Stimulated activated naive CD8-positive, alpha-beta T cell treated with anti-CD3 and anti-CD28 coated beads, Interleukin-15, Interleukin-2, amounts not matched to agents 100 ng/mL and 50 ng/mL, for 24 hours (primary cell): ENCODE data around the gene TSHB.
"Not testable (repeated sequence)": the region's sequence is repeated elsewhere in the genome, so short reads cannot be mapped to it uniquely, and the experiment has no call there.

Experiments
- H3K27ac Mint-ChIP-seq: one replicate; pipeline ENCODE4 v1.8.0; 2021; ENCODE audit warnings: mild to moderate bottlenecking, mixed read lengths
- H3K27me3 Mint-ChIP-seq: one replicate; pipeline ENCODE4 v1.8.0; 2021; ENCODE audit warnings: mixed read lengths
- H3K36me3 Mint-ChIP-seq: one replicate; pipeline ENCODE4 v1.8.0; 2021; ENCODE audit warnings: low read depth, mixed read lengths
- H3K4me1 Mint-ChIP-seq: one replicate; pipeline ENCODE4 v1.8.0; 2021; ENCODE audit warnings: low read depth, mixed read lengths
- H3K4me3 Mint-ChIP-seq: one replicate; pipeline ENCODE4 v1.8.0; 2021; ENCODE audit warnings: mild to moderate bottlenecking, mixed read lengths
- H3K9me3 Mint-ChIP-seq: one replicate; pipeline ENCODE4 v1.8.0; 2021; ENCODE audit warnings: mixed read lengths

Gene TSHB

GRCh38 chr1:115029526-115029925, at the start of gene TSHB:
Gene TSHB (plus strand): TSS chr1:115029826. CDS start chr1:115033363, 3,537 bp downstream.
- no peaks in the 10 kb centered on the region for H3K36me3 Mint-ChIP-seq

GRCh38 chr1:114982251-114982650, 47.4 kb upstream of the TSHB start:
- peaks cover 4% of the 10 kb centered on the region for H3K27me3 Mint-ChIP-seq
- H3K4me1 Mint-ChIP-seq = no peaks in the 10 kb centered on the region
- no peaks in the 10 kb centered on the region for H3K36me3 Mint-ChIP-seq
- no peak overlapping the region for H3K4me3 Mint-ChIP-seq
- no peak overlapping the region for H3K27ac Mint-ChIP-seq
- peaks cover 19% of the 10 kb centered on the region for H3K9me3 Mint-ChIP-seq

More at GRCh38 chr1:115029526-115029925, at the start of gene TSHB:
- no peaks in the 10 kb centered on the region for H3K27me3 Mint-ChIP-seq
- H3K9me3 Mint-ChIP-seq = no peaks in the 10 kb centered on the region
- H3K4me3 Mint-ChIP-seq = no peak within 1 kb of the TSS
- H3K4me1 Mint-ChIP-seq = no peaks in the 10 kb centered on the region
- no peak within 1 kb of the TSS for H3K27ac Mint-ChIP-seq

GRCh38 chr1:114986286-114986685, 43.3 kb upstream of the TSHB start:
- peaks cover 33% of the 10 kb centered on the region for H3K9me3 Mint-ChIP-seq
- H3K27ac Mint-ChIP-seq = no peak overlapping the region
- no peaks in the 10 kb centered on the region for H3K36me3 Mint-ChIP-seq
- no peak overlapping the region for H3K4me3 Mint-ChIP-seq
- H3K27me3 Mint-ChIP-seq = peaks cover 10% of the 10 kb centered on the region
- H3K4me1 Mint-ChIP-seq = no peaks in the 10 kb centered on the region

GRCh38 chr1:114988095-114988494, 41.5 kb upstream of the TSHB start:
- no peaks in the 10 kb centered on the region for H3K4me1 Mint-ChIP-seq
- H3K9me3 Mint-ChIP-seq = peaks cover 19% of the 10 kb centered on the region
- peaks cover 10% of the 10 kb centered on the region for H3K27me3 Mint-ChIP-seq
- H3K4me3 Mint-ChIP-seq = no peak overlapping the region
- no peaks in the 10 kb centered on the region for H3K36me3 Mint-ChIP-seq
- H3K27ac Mint-ChIP-seq = no peak overlapping the region

GRCh38 chr1:114997510-114998289, 31.9 kb upstream of the TSHB start:
- no peaks in the 10 kb centered on the region for H3K4me1 Mint-ChIP-seq
- H3K27me3 Mint-ChIP-seq = peaks cover 10% of the 10 kb centered on the region
- no peaks in the 10 kb centered on the region for H3K36me3 Mint-ChIP-seq
- no peaks in the 10 kb centered on the region for H3K9me3 Mint-ChIP-seq
- H3K4me3 Mint-ChIP-seq = no peak overlapping the region
- no peak overlapping the region for H3K27ac Mint-ChIP-seq

- no peaks in the 10 kb centered on the region for H3K36me3 Mint-ChIP-seq
- H3K9me3 Mint-ChIP-seq = no peaks in the 10 kb centered on the region
- H3K27ac Mint-ChIP-seq = no peak overlapping the region
- no peak overlapping the region for H3K4me3 Mint-ChIP-seq
- peaks cover 20% of the 10 kb centered on the region for H3K27me3 Mint-ChIP-seq
- no peaks in the 10 kb centered on the region for H3K4me1 Mint-ChIP-seq
These were observed 23.4 kb upstream of the TSHB start for GRCh38 chr1:115006191-115006590.

- Mint-ChIP-seq H3K9me3 (no peaks in the 10 kb centered on the region), H3K4me3 (no peak overlapping the region), H3K36me3 (no peaks in the 10 kb centered on the region), H3K27me3 (no peaks in the 10 kb centered on the region), H3K27ac (no peak overlapping the region), H3K4me1 (no peaks in the 10 kb centered on the region)
These were observed 17.6 kb upstream of the TSHB start for GRCh38 chr1:115012006-115012405.

GRCh38 chr1:115012434-115012833, 17.2 kb upstream of the TSHB start:
- H3K4me1 Mint-ChIP-seq = no peaks in the 10 kb centered on the region
- no peaks in the 10 kb centered on the region for H3K36me3 Mint-ChIP-seq
- no peaks in the 10 kb centered on the region for H3K27me3 Mint-ChIP-seq
- no peak overlapping the region for H3K4me3 Mint-ChIP-seq
- H3K27ac Mint-ChIP-seq = no peak overlapping the region
- no peaks in the 10 kb centered on the region for H3K9me3 Mint-ChIP-seq

- Mint-ChIP-seq H3K27me3 (no peaks in the 10 kb centered on the region), H3K36me3 (no peaks in the 10 kb centered on the region), H3K4me3 (no peak overlapping the region), H3K9me3 (no peaks in the 10 kb centered on the region), H3K4me1 (no peaks in the 10 kb centered on the region), H3K27ac (no peak overlapping the region)
These were observed 15.8 kb upstream of the TSHB start for GRCh38 chr1:115013792-115014191.

GRCh38 chr1:115019549-115019948, 10.1 kb upstream of the TSHB start:
- H3K36me3 Mint-ChIP-seq, H3K4me1 Mint-ChIP-seq, H3K4me3 Mint-ChIP-seq, H3K27ac Mint-ChIP-seq, H3K9me3 Mint-ChIP-seq: not testable (repeated sequence)
- peaks cover 25% of the 10 kb centered on the region for H3K27me3 Mint-ChIP-seq

GRCh38 chr1:115021145-115021544, 8.5 kb upstream of the TSHB start:
- Mint-ChIP-seq H3K4me3 (no peak overlapping the region), H3K36me3 (no peaks in the 10 kb centered on the region), H3K27ac (no peak overlapping the region), H3K27me3 (peaks cover 25% of the 10 kb centered on the region), H3K4me1 (no peaks in the 10 kb centered on the region), H3K9me3 (no peaks in the 10 kb centered on the region)

GRCh38 chr1:115023593-115023992, 6.0 kb upstream of the TSHB start:
- Mint-ChIP-seq H3K4me3 (no peak overlapping the region), H3K36me3 (no peaks in the 10 kb centered on the region), H3K4me1 (no peaks in the 10 kb centered on the region), H3K27ac (no peak overlapping the region), H3K27me3 (peaks cover 25% of the 10 kb centered on the region), H3K9me3 (no peaks in the 10 kb centered on the region)

- H3K4me1 Mint-ChIP-seq = no peaks in the 10 kb centered on the region
These were observed 2.0 kb downstream of the TSHB start for GRCh38 chr1:115031595-115031994.

GRCh38 chr1:115035652-115036051, 6.0 kb downstream of the TSHB start:
- H3K4me3 Mint-ChIP-seq = no peak overlapping the region
- no peak overlapping the region for H3K27ac Mint-ChIP-seq
- no peaks in the 10 kb centered on the region for H3K9me3 Mint-ChIP-seq
- no peaks in the 10 kb centered on the region for H3K4me1 Mint-ChIP-seq
- H3K27me3 Mint-ChIP-seq = no peaks in the 10 kb centered on the region
- no peaks in the 10 kb centered on the region for H3K36me3 Mint-ChIP-seq

More at GRCh38 chr1:115031595-115031994, 2.0 kb downstream of the TSHB start:
- no peaks in the 10 kb centered on the region for H3K27me3 Mint-ChIP-seq
- no peaks in the 10 kb centered on the region for H3K9me3 Mint-ChIP-seq
- H3K36me3 Mint-ChIP-seq = no peaks in the 10 kb centered on the region
- no peak overlapping the region for H3K27ac Mint-ChIP-seq
- H3K4me3 Mint-ChIP-seq = no peak overlapping the region

- no peaks in the 10 kb centered on the region for H3K4me1 Mint-ChIP-seq
- H3K27ac Mint-ChIP-seq = no peak overlapping the region
- no peaks in the 10 kb centered on the region for H3K36me3 Mint-ChIP-seq
- no peaks in the 10 kb centered on the region for H3K27me3 Mint-ChIP-seq
- H3K9me3 Mint-ChIP-seq = no peaks in the 10 kb centered on the region
- H3K4me3 Mint-ChIP-seq = no peak overlapping the region
These were observed 7.3 kb downstream of the TSHB start for GRCh38 chr1:115036814-115037507.
